Spleen (tissue), 7 donors: Measurements from ENCODE around the gene GNGT2.

ENCODE experiments used
- POLR2A ChIP-seq, 3 donors: fragments of 450-650 bp; IDR thresholded peaks; one replicate each; pipeline ENCODE4 v1.5.1; 2017; ENCODE audit warnings: antibody characterized with exemption in 3 of 3, mild to moderate bottlenecking in 1 of 3
- TF ChIP-seq, protein P1 (sequence below), 11 experiments: fragments of 200-600 bp in 7 of 11; fragments of 450-650 bp in 4 of 11; sonication (generic) in 4 of 11; IDR thresholded peaks in 8 of 11; conservative IDR thresholded peaks in 3 of 11; 1 replicate in 7 of 11; 2 replicates in 4 of 11; pipeline versions ENCODE4 v1.4.0 to v1.8.0; 2016 to 2021; ENCODE audit warnings: antibody characterized with exemption in 11 of 11, inconsistent platforms in 4 of 11, mild to moderate bottlenecking in 1 of 11
- donor health status: DM: no; HTN: no; CAD: no; lungs with moderate emphysema.
- donor health status: DM: no; HTN: no; CAD: no.
- donor health status: DM: no; HTN: no; CAD: no.

DNA sequence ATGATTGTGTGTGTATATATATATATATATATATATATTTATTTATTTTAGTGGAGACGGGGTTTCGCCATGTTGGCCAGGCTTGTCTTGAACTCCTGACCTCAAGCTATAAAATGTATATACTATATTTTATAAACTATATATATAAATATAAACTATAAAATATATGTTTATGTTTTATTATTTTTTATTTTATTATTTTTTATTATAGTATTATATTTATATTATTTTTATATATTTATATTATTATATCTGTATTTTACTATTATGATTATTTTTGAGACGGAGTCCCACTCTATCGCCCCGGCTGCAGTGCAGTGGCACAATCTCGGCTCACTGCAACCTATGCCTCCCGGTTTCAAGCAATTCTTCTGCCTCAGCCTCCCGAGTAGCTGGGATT lies 30.7 kb upstream of the GNGT2 start:
- TF ChIP-seq, protein P1, sequence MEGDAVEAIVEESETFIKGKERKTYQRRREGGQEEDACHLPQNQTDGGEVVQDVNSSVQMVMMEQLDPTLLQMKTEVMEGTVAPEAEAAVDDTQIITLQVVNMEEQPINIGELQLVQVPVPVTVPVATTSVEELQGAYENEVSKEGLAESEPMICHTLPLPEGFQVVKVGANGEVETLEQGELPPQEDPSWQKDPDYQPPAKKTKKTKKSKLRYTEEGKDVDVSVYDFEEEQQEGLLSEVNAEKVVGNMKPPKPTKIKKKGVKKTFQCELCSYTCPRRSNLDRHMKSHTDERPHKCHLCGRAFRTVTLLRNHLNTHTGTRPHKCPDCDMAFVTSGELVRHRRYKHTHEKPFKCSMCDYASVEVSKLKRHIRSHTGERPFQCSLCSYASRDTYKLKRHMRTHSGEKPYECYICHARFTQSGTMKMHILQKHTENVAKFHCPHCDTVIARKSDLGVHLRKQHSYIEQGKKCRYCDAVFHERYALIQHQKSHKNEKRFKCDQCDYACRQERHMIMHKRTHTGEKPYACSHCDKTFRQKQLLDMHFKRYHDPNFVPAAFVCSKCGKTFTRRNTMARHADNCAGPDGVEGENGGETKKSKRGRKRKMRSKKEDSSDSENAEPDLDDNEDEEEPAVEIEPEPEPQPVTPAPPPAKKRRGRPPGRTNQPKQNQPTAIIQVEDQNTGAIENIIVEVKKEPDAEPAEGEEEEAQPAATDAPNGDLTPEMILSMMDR (IDR thresholded peaks at IDR 0.05 in 8 of 11, conservative IDR thresholded peaks at IDR 0.05 in 3 of 11), result no peak
- no peak for TF ChIP-seq POLR2A (IDR thresholded peaks at IDR 0.05)
